ENCODE data around the gene ACTR3. TPM values are rescaled to one million over a fixed set of nuclear protein-coding genes. Genes with fewer than 3 reads are reported as not detected.

ACTR3 gene
- total RNA-seq, 2 donors from 2014 or later = 229 to 267 TPM

- DNase-seq = no peak
- H3K27ac Mint-ChIP-seq = peak overlapping the region; percentile 95
- no peaks in the 10 kb centered on the region for H3K27me3 Mint-ChIP-seq
- H3K4me1 Mint-ChIP-seq = peaks cover 37% of the 10 kb centered on the region
- no peak for ATAC-seq
- H3K9me3 ChIP-seq (ENCODE audit: control insufficient read depth, low read length, poor library complexity, severe bottlenecking) = no peaks in the 10 kb centered on the region
- H3K36me3 Mint-ChIP-seq (ENCODE audit: low read depth) = peaks cover 5% of the 10 kb centered on the region
- H3K4me3 Mint-ChIP-seq = peak overlapping the region; percentile 67
These were observed 3.3 kb upstream of the ACTR3 start for GRCh38 chr2:113886479-113887008.

GRCh38 chr2:113887009-113887792 is 2.7 kb upstream of the ACTR3 start:
- Mint-ChIP-seq H3K4me3 (peak overlapping the region; percentile 67), H3K4me1 (peaks cover 38% of the 10 kb centered on the region), H3K27me3 (no peaks in the 10 kb centered on the region), H3K27ac (peak overlapping the region; percentile 95), H3K36me3 (ENCODE audit: low read depth) (peaks cover 5% of the 10 kb centered on the region)
- DNase-seq (no peak), ATAC-seq (no peak)
- no peaks in the 10 kb centered on the region for H3K9me3 ChIP-seq (ENCODE audit: control insufficient read depth, low read length, poor library complexity, severe bottlenecking)

- peak overlapping the region; percentile 97 for H3K4me3 Mint-ChIP-seq
- H3K27me3 Mint-ChIP-seq = no peaks in the 10 kb centered on the region
- H3K27ac Mint-ChIP-seq = peak overlapping the region; percentile 95
- H3K9me3 ChIP-seq (ENCODE audit: control insufficient read depth, low read length, poor library complexity, severe bottlenecking) = no peaks in the 10 kb centered on the region
- H3K4me1 Mint-ChIP-seq = peaks cover 54% of the 10 kb centered on the region
- H3K36me3 Mint-ChIP-seq (ENCODE audit: low read depth) = peaks cover 3% of the 10 kb centered on the region
- no peak for ATAC-seq
- DNase-seq = no peak
These were observed 1.0 kb upstream of the ACTR3 start for GRCh38 chr2:113888641-113889470.

GRCh38 chr2:113890253-113891235 is 655 bp downstream of the ACTR3 start:
- peaks cover 3% of the 10 kb centered on the region for H3K36me3 Mint-ChIP-seq (ENCODE audit: low read depth)
- H3K4me1 Mint-ChIP-seq = peaks cover 66% of the 10 kb centered on the region
- H3K27me3 Mint-ChIP-seq = no peaks in the 10 kb centered on the region
- no peaks in the 10 kb centered on the region for H3K9me3 ChIP-seq (ENCODE audit: control insufficient read depth, low read length, poor library complexity, severe bottlenecking)
- DNase-seq = peak; percentile 48 to 69 (median 49)
- H3K4me3 Mint-ChIP-seq = peak overlapping the region; percentile 97
- ATAC-seq = peak; percentile 60
- H3K27ac Mint-ChIP-seq = peak overlapping the region; percentile 95

GRCh38 chr2:113891265-113891959 is 1.5 kb downstream of the ACTR3 start:
- no peak for ATAC-seq

GRCh38 chr2:113892004-113892710 is 2.3 kb downstream of the ACTR3 start:
- DNase-seq (no peak), ATAC-seq (no peak)
- peaks cover 3% of the 10 kb centered on the region for H3K36me3 Mint-ChIP-seq (ENCODE audit: low read depth)
- no peaks in the 10 kb centered on the region for H3K27me3 Mint-ChIP-seq
- H3K4me1 Mint-ChIP-seq = peaks cover 71% of the 10 kb centered on the region
- H3K4me3 Mint-ChIP-seq = peak overlapping the region; percentile 82
- H3K27ac Mint-ChIP-seq = peak overlapping the region; percentile 95
- H3K9me3 ChIP-seq (ENCODE audit: control insufficient read depth, low read length, poor library complexity, severe bottlenecking) = no peaks in the 10 kb centered on the region

More at GRCh38 chr2:113891265-113891959, 1.5 kb downstream of the ACTR3 start:
- Mint-ChIP-seq H3K27ac (peak overlapping the region; percentile 95), H3K36me3 (ENCODE audit: low read depth) (peaks cover 3% of the 10 kb centered on the region), H3K27me3 (no peaks in the 10 kb centered on the region), H3K4me3 (peak overlapping the region; percentile 97), H3K4me1 (peaks cover 72% of the 10 kb centered on the region)
- no peak for DNase-seq
- H3K9me3 ChIP-seq (ENCODE audit: control insufficient read depth, low read length, poor library complexity, severe bottlenecking) = no peaks in the 10 kb centered on the region

GRCh38 chr2:113894156-113894743 is 4.4 kb downstream of the ACTR3 start:
- Mint-ChIP-seq H3K27me3 (no peaks in the 10 kb centered on the region), H3K27ac (peak overlapping the region; percentile 95), H3K4me3 (peak overlapping the region; percentile 82), H3K4me1 (peaks cover 63% of the 10 kb centered on the region), H3K36me3 (ENCODE audit: low read depth) (peaks cover 6% of the 10 kb centered on the region)
- no peak for ATAC-seq
- no peak for DNase-seq
- no peaks in the 10 kb centered on the region for H3K9me3 ChIP-seq (ENCODE audit: control insufficient read depth, low read length, poor library complexity, severe bottlenecking)

- peak overlapping the region; percentile 82 for H3K4me3 Mint-ChIP-seq
- peak overlapping the region; percentile 95 for H3K27ac Mint-ChIP-seq
- DNase-seq (no peak), ATAC-seq (no peak)
- H3K9me3 ChIP-seq (ENCODE audit: control insufficient read depth, low read length, poor library complexity, severe bottlenecking) = no peaks in the 10 kb centered on the region
- no peaks in the 10 kb centered on the region for H3K27me3 Mint-ChIP-seq
- peaks cover 9% of the 10 kb centered on the region for H3K36me3 Mint-ChIP-seq (ENCODE audit: low read depth)
- H3K4me1 Mint-ChIP-seq = peaks cover 74% of the 10 kb centered on the region
These were observed 5.4 kb downstream of the ACTR3 start for GRCh38 chr2:113895301-113895700.

- H3K9me3 ChIP-seq (ENCODE audit: control insufficient read depth, low read length, poor library complexity, severe bottlenecking) = no peaks in the 10 kb centered on the region
- DNase-seq = no peak
These were observed 6.1 kb downstream of the ACTR3 start for GRCh38 chr2:113895819-113896563.

GRCh38 chr2:113896791-113897190 is 6.9 kb downstream of the ACTR3 start:
- H3K27ac Mint-ChIP-seq = peak overlapping the region; percentile 95
- no peak for DNase-seq
- no peaks in the 10 kb centered on the region for H3K27me3 Mint-ChIP-seq
- H3K9me3 ChIP-seq (ENCODE audit: control insufficient read depth, low read length, poor library complexity, severe bottlenecking) = no peaks in the 10 kb centered on the region
- ATAC-seq = no peak
- peaks cover 6% of the 10 kb centered on the region for H3K36me3 Mint-ChIP-seq (ENCODE audit: low read depth)
- H3K4me3 Mint-ChIP-seq = peak overlapping the region; percentile 82
- H3K4me1 Mint-ChIP-seq = peaks cover 83% of the 10 kb centered on the region

More at GRCh38 chr2:113895819-113896563, 6.1 kb downstream of the ACTR3 start:
- Mint-ChIP-seq H3K4me3 (peak overlapping the region; percentile 82), H3K36me3 (ENCODE audit: low read depth) (peaks cover 8% of the 10 kb centered on the region), H3K27ac (peak overlapping the region; percentile 95), H3K4me1 (peaks cover 79% of the 10 kb centered on the region), H3K27me3 (no peaks in the 10 kb centered on the region)
- ATAC-seq = peak; percentile 39

GRCh38 chr2:113898081-113898480 is 8.2 kb downstream of the ACTR3 start:
- ATAC-seq = no peak
- DNase-seq = no peak
- Mint-ChIP-seq H3K4me1 (peaks cover 81% of the 10 kb centered on the region), H3K36me3 (ENCODE audit: low read depth) (peaks cover 6% of the 10 kb centered on the region), H3K27me3 (no peaks in the 10 kb centered on the region), H3K27ac (peak overlapping the region; percentile 77), H3K4me3 (peak overlapping the region; percentile 83)
- H3K9me3 ChIP-seq (ENCODE audit: control insufficient read depth, low read length, poor library complexity, severe bottlenecking) = no peaks in the 10 kb centered on the region
